Mucosa of stomach (tissue), 1 donor: Measurements from ENCODE around the gene NCF2.

Experiments
- H3K27me3 ChIP-seq: one replicate; pipeline ENCODE4 v1.7.0; 2013; ENCODE audit warnings: mild to moderate bottlenecking, low read length; ENCODE audit not compliant: control insufficient read depth, insufficient read depth
- H3K36me3 ChIP-seq: one replicate; pipeline ENCODE4 v1.7.0; 2013; ENCODE audit warnings: low read length; ENCODE audit not compliant: control insufficient read depth, insufficient read depth
- H3K4me1 ChIP-seq: one replicate; pipeline ENCODE4 v1.7.0; 2013; ENCODE audit warnings: mild to moderate bottlenecking, low read length; ENCODE audit not compliant: control insufficient read depth, insufficient read depth
- H3K4me3 ChIP-seq: one replicate; pipeline ENCODE4 v1.7.0; 2013; ENCODE audit warnings: low read length
- H3K9ac ChIP-seq: one replicate; pipeline ENCODE4 v1.7.0; 2013; ENCODE audit warnings: mild to moderate bottlenecking, low read length, moderate library complexity
- H3K9me3 ChIP-seq: one replicate; pipeline ENCODE4 v1.7.0; 2013; ENCODE audit warnings: mild to moderate bottlenecking, low read length, moderate library complexity; ENCODE audit not compliant: control insufficient read depth
- donor health status: Pancreatic carcinoma.

The NCF2 gene

DNA sequence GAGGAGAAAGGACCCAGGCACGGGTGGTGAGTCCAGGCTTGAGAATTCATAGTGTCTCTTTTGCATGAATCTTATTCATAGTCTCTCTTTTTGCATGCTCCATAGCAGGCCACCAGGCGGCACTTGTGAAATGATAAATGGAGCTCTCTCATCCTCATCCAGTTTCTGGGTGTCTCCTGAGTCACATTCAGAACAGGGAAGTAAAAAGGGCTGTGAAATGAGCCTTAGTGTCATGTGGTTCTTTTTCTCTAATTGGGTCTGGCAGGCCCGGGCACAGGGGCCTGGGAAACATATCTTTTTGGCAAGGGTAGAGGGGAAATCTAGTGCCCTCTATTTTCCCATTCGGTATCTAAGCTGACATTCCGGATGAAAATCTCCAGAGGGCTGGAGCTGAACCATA lies 19.1 kb upstream of the NCF2 start:
- Histone ChIP-seq H3K4me3 (no peak overlapping the region), H3K9ac (no peak overlapping the region), H3K4me1 (no peaks in the 10 kb centered on the region)

DNA sequence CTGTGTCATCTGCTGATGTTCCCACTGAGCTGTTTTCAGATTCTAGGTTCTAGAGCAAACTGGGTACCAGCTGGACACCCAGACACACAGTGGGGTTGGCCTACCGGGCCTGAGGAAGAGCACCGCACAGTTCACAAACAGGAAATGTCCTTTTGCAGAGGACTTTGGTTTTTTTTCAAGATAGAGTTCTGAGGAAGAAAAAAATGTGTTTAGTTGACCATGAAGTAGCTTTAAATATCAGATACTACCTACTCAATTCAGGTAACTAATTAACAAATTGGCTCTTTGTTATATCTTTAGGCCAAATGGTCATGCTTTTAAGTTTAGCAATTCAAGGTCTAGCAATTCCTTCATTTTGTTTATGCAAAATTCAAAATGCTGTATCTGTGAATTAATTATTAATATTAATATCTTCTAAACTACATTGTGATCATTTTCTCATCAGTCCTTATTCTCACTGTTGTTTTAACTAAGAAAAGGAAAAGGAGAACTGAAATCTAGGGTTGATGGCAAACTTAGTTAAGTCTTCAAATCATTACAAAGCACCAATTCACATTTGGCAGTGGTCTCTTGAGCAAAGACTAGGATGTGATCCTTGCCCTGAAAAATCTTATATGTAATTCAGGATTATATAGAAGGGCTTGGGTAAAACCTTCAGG lies 17.2 kb upstream of the NCF2 start:
- Histone ChIP-seq H3K27me3 (no peaks in the 10 kb centered on the region), H3K9me3 (no peaks in the 10 kb centered on the region), H3K4me1 (no peaks in the 10 kb centered on the region), H3K4me3 (no peak overlapping the region), H3K36me3 (no peaks in the 10 kb centered on the region), H3K9ac (no peak overlapping the region)

More for the DNA sequence above, 19.1 kb upstream of the NCF2 start:
- Histone ChIP-seq H3K36me3 (no peaks in the 10 kb centered on the region), H3K9me3 (no peaks in the 10 kb centered on the region), H3K27me3 (no peaks in the 10 kb centered on the region)

- H3K4me1 ChIP-seq, result no peaks in the 10 kb centered on the region
- no peak overlapping the region for H3K9ac ChIP-seq
- H3K27me3 ChIP-seq, result no peaks in the 10 kb centered on the region
- H3K9me3 ChIP-seq, result no peaks in the 10 kb centered on the region
- H3K36me3 ChIP-seq, result no peaks in the 10 kb centered on the region
- H3K4me3 ChIP-seq, result no peak overlapping the region
Measured at GRCh38 chr1:183605904-183606303, 15.6 kb upstream of the NCF2 start.

DNA sequence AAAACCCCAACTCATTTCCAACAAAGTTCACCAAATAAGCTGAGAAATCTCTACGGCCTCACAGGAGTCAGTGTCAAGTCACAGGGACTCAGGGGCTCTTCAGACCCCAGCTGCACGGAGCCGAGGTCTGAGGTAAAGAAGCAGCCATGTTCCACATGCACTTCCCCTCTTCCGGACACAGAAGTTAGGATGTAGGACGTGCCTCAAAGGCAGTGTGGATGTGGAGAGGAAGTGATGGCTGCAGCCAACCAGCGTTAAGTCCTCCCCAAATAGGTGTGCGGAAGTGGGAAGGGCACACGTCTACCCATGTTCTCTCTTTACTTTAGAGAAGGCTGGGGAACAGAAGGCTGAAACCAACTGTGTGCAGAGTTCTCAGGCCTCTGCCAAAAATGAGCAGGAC lies 14.6 kb upstream of the NCF2 start:
- H3K27me3 ChIP-seq, result no peaks in the 10 kb centered on the region

GRCh38 chr1:183604038-183604808 lies 14.0 kb upstream of the NCF2 start:
- Histone ChIP-seq H3K27me3 (no peaks in the 10 kb centered on the region), H3K4me3 (no peak overlapping the region), H3K9ac (no peak overlapping the region), H3K36me3 (no peaks in the 10 kb centered on the region), H3K4me1 (no peaks in the 10 kb centered on the region), H3K9me3 (no peaks in the 10 kb centered on the region)

More for the DNA sequence above, 14.6 kb upstream of the NCF2 start:
- Histone ChIP-seq H3K4me3 (no peak overlapping the region), H3K9me3 (no peaks in the 10 kb centered on the region), H3K4me1 (no peaks in the 10 kb centered on the region), H3K36me3 (no peaks in the 10 kb centered on the region), H3K9ac (no peak overlapping the region)

DNA sequence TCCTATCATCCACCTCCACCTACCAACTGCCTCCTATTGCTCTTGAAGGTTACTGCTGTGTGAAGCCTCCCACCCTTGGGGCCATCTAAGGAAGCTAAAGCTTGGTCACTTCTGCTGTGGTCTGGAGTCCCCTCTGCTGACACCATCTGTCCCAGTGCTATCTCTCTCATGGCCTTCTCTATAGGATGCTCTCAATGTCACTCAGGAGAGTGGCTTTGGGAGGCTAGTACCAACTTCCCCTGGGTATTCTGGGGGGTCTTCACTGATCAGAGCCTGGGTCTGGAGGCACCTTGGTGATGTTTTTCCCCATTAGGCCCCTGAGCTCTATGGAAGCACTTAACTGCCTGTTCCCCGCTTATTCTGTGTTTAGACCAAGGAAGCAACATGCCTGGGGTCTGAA lies 12.3 kb upstream of the NCF2 start:
- Histone ChIP-seq H3K4me3 (no peak overlapping the region), H3K27me3 (no peaks in the 10 kb centered on the region), H3K36me3 (no peaks in the 10 kb centered on the region), H3K9ac (no peak overlapping the region), H3K4me1 (no peaks in the 10 kb centered on the region), H3K9me3 (no peaks in the 10 kb centered on the region)

DNA sequence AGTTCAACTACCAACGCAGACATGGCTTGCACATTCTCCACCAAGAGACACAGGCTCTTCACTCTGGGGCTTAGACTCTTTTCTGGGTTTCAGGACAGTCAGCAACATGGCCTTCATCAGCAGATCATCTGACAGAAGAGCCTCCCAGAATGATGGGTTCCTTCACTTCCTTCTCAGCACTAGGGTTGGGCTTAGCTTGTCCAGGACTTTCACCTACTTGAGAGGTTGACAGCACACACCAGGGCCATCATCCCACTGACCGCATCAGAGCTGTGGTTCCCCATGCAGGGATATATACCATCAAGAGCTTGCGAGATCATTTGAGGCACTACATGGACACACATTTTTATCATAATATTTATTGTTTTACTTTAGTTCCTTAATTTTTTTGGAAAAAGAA lies 10.4 kb upstream of the NCF2 start:
- Histone ChIP-seq H3K4me3 (no peak overlapping the region), H3K9ac (no peak overlapping the region), H3K4me1 (no peaks in the 10 kb centered on the region), H3K27me3 (no peaks in the 10 kb centered on the region), H3K9me3 (no peaks in the 10 kb centered on the region), H3K36me3 (no peaks in the 10 kb centered on the region)

DNA sequence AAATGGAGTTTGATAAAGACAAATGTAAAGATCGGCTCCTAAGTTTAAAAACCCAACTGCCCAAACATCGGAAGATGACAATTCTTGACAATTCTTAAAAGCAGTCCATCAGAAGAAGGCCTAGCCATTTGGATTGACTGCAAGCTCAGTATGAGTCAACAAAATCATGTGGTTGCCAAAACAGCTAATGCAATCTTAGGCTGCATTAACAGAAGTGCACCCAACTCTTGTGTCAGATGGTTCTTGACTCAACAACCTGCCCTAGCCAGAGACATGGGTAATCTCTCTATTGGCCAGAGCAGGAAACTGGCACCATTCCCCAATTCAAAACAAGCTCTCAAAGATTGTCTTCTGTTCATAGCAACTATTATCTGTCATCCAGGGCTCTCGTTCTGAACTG lies 9.9 kb upstream of the NCF2 start:
- no peaks in the 10 kb centered on the region for H3K36me3 ChIP-seq
- no peaks in the 10 kb centered on the region for H3K27me3 ChIP-seq
- no peak overlapping the region for H3K9ac ChIP-seq
- H3K9me3 ChIP-seq, result no peaks in the 10 kb centered on the region
- no peaks in the 10 kb centered on the region for H3K4me1 ChIP-seq
- H3K4me3 ChIP-seq, result no peak overlapping the region

DNA sequence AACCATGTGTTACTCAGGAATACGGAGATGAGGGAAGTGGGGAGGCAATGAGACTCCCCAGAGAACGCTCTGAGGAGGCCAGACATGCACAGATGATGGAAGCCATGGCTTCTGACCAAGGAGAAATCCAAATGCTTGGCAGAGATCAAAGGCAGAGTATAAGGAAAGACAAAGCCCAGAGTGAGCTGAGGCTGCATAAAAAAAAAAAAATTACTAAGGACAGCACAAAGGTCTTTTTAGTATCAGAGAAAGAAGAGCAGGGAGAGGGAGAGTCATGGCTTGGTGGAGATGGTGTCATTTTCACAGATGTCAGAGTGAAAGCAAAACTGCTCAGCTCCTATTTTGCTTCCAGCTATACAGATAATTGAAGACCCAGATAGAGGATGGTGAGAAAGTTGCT lies 8.1 kb upstream of the NCF2 start:
- no peaks in the 10 kb centered on the region for H3K4me1 ChIP-seq
- no peaks in the 10 kb centered on the region for H3K9me3 ChIP-seq
- no peaks in the 10 kb centered on the region for H3K27me3 ChIP-seq
- no peak overlapping the region for H3K9ac ChIP-seq
- no peak overlapping the region for H3K4me3 ChIP-seq
- H3K36me3 ChIP-seq, result no peaks in the 10 kb centered on the region

DNA sequence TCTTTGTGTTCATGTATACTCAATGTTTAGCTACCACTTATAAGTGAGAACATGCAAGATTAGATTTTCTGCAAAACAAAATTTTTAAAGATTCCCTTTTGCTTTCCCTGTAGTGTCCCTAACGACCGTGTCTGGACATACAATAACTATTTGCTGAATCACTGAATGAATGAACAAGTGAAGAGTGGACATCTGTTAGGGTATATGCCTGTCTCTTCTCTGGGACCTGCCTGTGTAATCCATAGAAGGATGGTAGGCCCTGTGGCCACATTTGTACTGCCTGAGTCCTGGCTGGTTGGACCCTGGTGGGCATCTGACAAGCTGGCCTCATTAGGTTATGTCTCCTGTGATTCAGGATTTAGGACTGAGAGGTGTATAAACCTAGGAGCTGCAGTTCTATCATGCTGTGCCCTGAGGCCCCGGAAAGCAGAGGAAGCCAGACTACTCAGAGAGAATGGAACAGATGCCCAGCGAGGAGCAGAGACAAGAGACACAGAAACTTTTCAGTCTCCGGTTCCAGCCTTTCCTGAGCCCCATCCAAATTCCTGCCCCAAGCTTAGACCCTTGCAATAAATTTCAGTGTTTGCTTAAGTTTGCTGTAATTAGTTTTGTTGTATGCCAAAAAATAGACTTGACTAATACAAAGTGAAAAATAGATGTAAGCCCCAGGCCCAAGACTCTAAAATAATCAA lies 7.5 kb upstream of the NCF2 start:
- no peaks in the 10 kb centered on the region for H3K4me1 ChIP-seq
- H3K36me3 ChIP-seq, result no peaks in the 10 kb centered on the region
- H3K9ac ChIP-seq, result no peak overlapping the region

GRCh38 chr1:183596500-183596899 lies 6.2 kb upstream of the NCF2 start:
- H3K9me3 ChIP-seq, result no peaks in the 10 kb centered on the region
- no peaks in the 10 kb centered on the region for H3K27me3 ChIP-seq
- no peak overlapping the region for H3K9ac ChIP-seq
- H3K36me3 ChIP-seq, result no peaks in the 10 kb centered on the region
- H3K4me3 ChIP-seq, result no peak overlapping the region
- H3K4me1 ChIP-seq, result no peaks in the 10 kb centered on the region

More for the DNA sequence above, 7.5 kb upstream of the NCF2 start:
- no peaks in the 10 kb centered on the region for H3K27me3 ChIP-seq
- H3K9me3 ChIP-seq, result no peaks in the 10 kb centered on the region
- H3K4me3 ChIP-seq, result no peak overlapping the region

- Histone ChIP-seq H3K9me3 (no peaks in the 10 kb centered on the region), H3K27me3 (no peaks in the 10 kb centered on the region), H3K9ac (no peak overlapping the region), H3K4me3 (no peak overlapping the region), H3K4me1 (peaks cover 1% of the 10 kb centered on the region), H3K36me3 (no peaks in the 10 kb centered on the region)
Measured at GRCh38 chr1:183595537-183595936, 5.3 kb upstream of the NCF2 start.
